SK-N-SH treated with all-trans-retinoic acid at 6 μM for 48 hours (cell line): ENCODE results near the gene ULK3.

Experiments
- ATAC-seq: fragments of 200-7000 bp; cut with Tn5 transposase; 3 replicates; pipeline ENCODE4 v1.9.1; 2020; ENCODE audit warnings: mild to moderate bottlenecking, moderate library complexity
- ARNTL ChIP-seq: fragments of 450-650 bp; formaldehyde crosslinking; IDR thresholded peaks from 2 replicates; pipeline ENCODE4 v1.5.0; 2020; ENCODE audit warnings: low read depth, mild to moderate bottlenecking, moderate library complexity, borderline replicate concordance
- BACH2 ChIP-seq: fragments of 250-450 bp; sonication (Bioruptor Pico); IDR thresholded peaks from 2 replicates; pipeline ENCODE4 v1.9.0; 2021; ENCODE audit warnings: mild to moderate bottlenecking, borderline replicate concordance
- CREB5 ChIP-seq: fragments of 250-450 bp; sonication (Bioruptor Pico); IDR thresholded peaks from 2 replicates; pipeline ENCODE4 v1.5.1; 2020; ENCODE audit warnings: low read depth, mild to moderate bottlenecking, moderate library complexity
- CSDC2 ChIP-seq: fragments of 250-450 bp; sonication (Bioruptor Pico); IDR thresholded peaks from 2 replicates; pipeline ENCODE4 v1.5.0; 2020; ENCODE audit warnings: mild to moderate bottlenecking, moderate library complexity
- CSRNP3 ChIP-seq: fragments of 250-450 bp; sonication (Bioruptor Pico); IDR thresholded peaks from 2 replicates; pipeline ENCODE4 v1.5.1; 2021; ENCODE audit warnings: mild to moderate bottlenecking, moderate library complexity
- ESRRG ChIP-seq: fragments of 250-450 bp; sonication (Bioruptor Pico); IDR thresholded peaks from 2 replicates; pipeline ENCODE4 v1.6.1; 2021; ENCODE audit warnings: mild to moderate bottlenecking
- GLIS3 ChIP-seq: fragments of 250-450 bp; sonication (Bioruptor Pico); IDR thresholded peaks from 2 replicates; pipeline ENCODE4 v1.5.0; 2020; ENCODE audit warnings: mild to moderate bottlenecking, moderate library complexity
- OSR1 ChIP-seq: fragments of 250-450 bp; sonication (Bioruptor Pico); IDR thresholded peaks from 2 replicates; pipeline ENCODE4 v1.8.0; 2022; ENCODE audit warnings: moderate library complexity, mild to moderate bottlenecking, inconsistent platforms
- PATZ1 ChIP-seq: fragments of 250-450 bp; sonication (Bioruptor Pico); IDR thresholded peaks from 2 replicates; pipeline ENCODE4 v1.8.0; 2020; ENCODE audit warnings: mild to moderate bottlenecking, moderate library complexity, borderline replicate concordance
- POU6F1 ChIP-seq: fragments of 250-450 bp; sonication (Bioruptor Pico); IDR thresholded peaks from 2 replicates; pipeline ENCODE4 v1.8.0; 2021; ENCODE audit warnings: low read depth, mild to moderate bottlenecking, moderate library complexity, borderline replicate concordance
- RARB ChIP-seq: fragments of 250-450 bp; sonication (Bioruptor Pico); IDR thresholded peaks from 2 replicates; pipeline ENCODE4 v1.8.0; 2021; ENCODE audit warnings: mild to moderate bottlenecking, moderate library complexity
- SNAI2 ChIP-seq: fragments of 250-450 bp; sonication (Bioruptor Pico); IDR thresholded peaks from 2 replicates; pipeline ENCODE4 v1.5.0; 2020; ENCODE audit warnings: mild to moderate bottlenecking, moderate library complexity
- TCF4 ChIP-seq: fragments of 250-450 bp; sonication (Bioruptor Pico); IDR thresholded peaks from 2 replicates; pipeline ENCODE4 v1.8.0; 2021; ENCODE audit warnings: mild to moderate bottlenecking, moderate library complexity, borderline replicate concordance
- TOX ChIP-seq: fragments of 250-450 bp; sonication (Bioruptor Pico); IDR thresholded peaks from 2 replicates; pipeline ENCODE4 v1.8.0; 2021; ENCODE audit warnings: mild to moderate bottlenecking, moderate library complexity, borderline replicate concordance
- TSHZ2 ChIP-seq: fragments of 250-450 bp; sonication (Bioruptor Pico); IDR thresholded peaks from 2 replicates; pipeline ENCODE4 v1.5.0; 2020; ENCODE audit warnings: mild to moderate bottlenecking, moderate library complexity
- ZC3H10 ChIP-seq: fragments of 250-450 bp; sonication (Bioruptor Pico); IDR thresholded peaks from 2 replicates; pipeline ENCODE4 v1.5.1; 2021; ENCODE audit warnings: mild to moderate bottlenecking, moderate library complexity
- ZFP3 ChIP-seq: fragments of 250-450 bp; sonication (Bioruptor Pico); IDR thresholded peaks from 2 replicates; pipeline ENCODE4 v1.5.0; 2020; ENCODE audit warnings: mild to moderate bottlenecking, moderate library complexity
- ZFP30 ChIP-seq: fragments of 450-650 bp; formaldehyde crosslinking; IDR thresholded peaks from 2 replicates; pipeline ENCODE4 v1.5.0; 2022; ENCODE audit warnings: mild to moderate bottlenecking, moderate library complexity
- ZNF565 ChIP-seq: fragments of 450-650 bp; formaldehyde crosslinking; conservative IDR thresholded peaks from 2 replicates; pipeline ENCODE4 v1.5.0; 2020; ENCODE audit warnings: low read depth, mild to moderate bottlenecking, moderate library complexity
- ZNF70 ChIP-seq: fragments of 450-650 bp; formaldehyde crosslinking; IDR thresholded peaks from 2 replicates; pipeline ENCODE4 v1.5.0; 2020; ENCODE audit warnings: mild to moderate bottlenecking, moderate library complexity
- ZNF8 ChIP-seq: fragments of 450-650 bp; formaldehyde crosslinking; IDR thresholded peaks from 2 replicates; pipeline ENCODE4 v1.5.0; 2020; ENCODE audit warnings: mild to moderate bottlenecking, moderate library complexity

Gene ULK3

GRCh38 chr15:74858369-74858740, 15.4 kb upstream of the ULK3 start:
- no peak for TF ChIP-seq GLIS3 (CRISPR knock-in tag)
- no peak for TF ChIP-seq ZNF565 (CRISPR knock-in tag)
- no peak for TF ChIP-seq ZC3H10 (CRISPR knock-in tag)
- no peak for TF ChIP-seq CSDC2 (CRISPR knock-in tag)
- TF ChIP-seq POU6F1 (CRISPR knock-in tag) = no peak
- no peak for TF ChIP-seq ARNTL (CRISPR knock-in tag)
- TF ChIP-seq TSHZ2 = no peak
- no peak for TF ChIP-seq BACH2 (CRISPR knock-in tag)
- TF ChIP-seq PATZ1 (CRISPR knock-in tag) = no peak
- no peak for TF ChIP-seq ZFP3
- TF ChIP-seq TCF4 (CRISPR knock-in tag) = no peak
- no peak for TF ChIP-seq ZFP30 (CRISPR knock-in tag)
- no peak for TF ChIP-seq TOX (CRISPR knock-in tag)
- TF ChIP-seq OSR1 = no peak
- no peak for TF ChIP-seq CREB5 (CRISPR knock-in tag)
- no peak for TF ChIP-seq ESRRG
- TF ChIP-seq ZNF8 (CRISPR knock-in tag) = no peak
- ATAC-seq = no peak

- TF ChIP-seq ZFP3 (no peak), RARB (CRISPR knock-in tag) (no peak), ZNF565 (CRISPR knock-in tag) (no peak), TSHZ2 (no peak), CSRNP3 (CRISPR knock-in tag) (no peak), ZFP30 (CRISPR knock-in tag) (no peak), OSR1 (no peak), ARNTL (CRISPR knock-in tag) (no peak), CSDC2 (CRISPR knock-in tag) (no peak), TCF4 (CRISPR knock-in tag) (no peak), TOX (CRISPR knock-in tag) (no peak), POU6F1 (CRISPR knock-in tag) (no peak), ZNF70 (CRISPR knock-in tag) (no peak), SNAI2 (CRISPR knock-in tag) (no peak), ZC3H10 (CRISPR knock-in tag) (no peak), GLIS3 (CRISPR knock-in tag) (no peak), ESRRG (no peak)
- ATAC-seq = no peak
These were observed 14.9 kb upstream of the ULK3 start for GRCh38 chr15:74857671-74858368.
